H1 (cell line): ENCODE measurements around the gene AIG1. TPM values are rescaled to one million over a fixed set of nuclear protein-coding genes. Genes with fewer than 3 reads are reported as not detected.

Source experiments
- CTCF ChIA-PET: fragments of 300-600 bp; sonication (Branson Sonifier 250); formaldehyde crosslinking; loops from one replicate; lab custom pipeline; 2021; ENCODE audit not compliant: partially characterized antibody; lab: Charles Lee
- POLR2A ChIA-PET: fragments of 300-600 bp; sonication (Branson Sonifier 250); formaldehyde crosslinking; loops from one replicate; lab custom pipeline; 2021; ENCODE audit warnings: inconsistent platforms; ENCODE audit not compliant: partially characterized antibody; lab: Charles Lee
- DNase-seq, 2 experiments: peaks; one replicate each; pipeline versions ENCODE4 v3.0.0 to v3.0.0-alpha.2; 2010 to 2022; ENCODE audit warnings: low spot score in 2 of 2, low read depth in 1 of 2, mixed read lengths in 1 of 2
- FAIRE-seq: peaks from 2 replicates; lab custom pipeline; 2011; peaks lifted over from hg19 to GRCh38; lab: Jason Lieb, UNC
- H2AFZ ChIP-seq: 2 replicates; pipeline ENCODE4 v1.8.1; 2012; ENCODE audit warnings: low read length, inconsistent platforms
- H2AK5ac ChIP-seq: 2 replicates; pipeline ENCODE4 v1.6.1; 2013; ENCODE audit warnings: low read depth, low read length
- H2BK120ac ChIP-seq: replicated peaks from 2 replicates; pipeline ENCODE3; 2013; ENCODE audit warnings: low read depth, low read length, inconsistent platforms
- H2BK12ac ChIP-seq: 2 replicates; pipeline ENCODE4 v1.6.1; 2013; ENCODE audit warnings: low read depth, low read length
- H2BK15ac ChIP-seq: 2 replicates; pipeline ENCODE4 v1.6.1; 2013; ENCODE audit warnings: low read length
- H2BK20ac ChIP-seq: 2 replicates; pipeline ENCODE4 v1.6.1; 2013; ENCODE audit warnings: low read length
- H2BK5ac ChIP-seq: 2 replicates; pipeline ENCODE4 v1.6.1; 2013; ENCODE audit warnings: low read depth, low read length
- H3K14ac ChIP-seq: 2 replicates; pipeline ENCODE4 v1.6.1; 2013; ENCODE audit warnings: inconsistent platforms; ENCODE audit not compliant: insufficient read length
- H3K18ac ChIP-seq: 2 replicates; pipeline ENCODE4 v1.6.1; 2013; ENCODE audit warnings: low read length; ENCODE audit errors: extremely low read depth
- H3K23ac ChIP-seq: 2 replicates; pipeline ENCODE4 v1.6.1; 2013; ENCODE audit warnings: inconsistent platforms; ENCODE audit not compliant: insufficient read length
- H3K23me2 ChIP-seq: 2 replicates; pipeline ENCODE4 v1.6.1; 2013; ENCODE audit warnings: low read depth, low read length
- H3K27ac ChIP-seq: 2 replicates; pipeline ENCODE4 v1.6.1; 2011; ENCODE audit warnings: low read depth, low read length, inconsistent platforms
- H3K27me3 ChIP-seq, 4 experiments: replicated peaks in 1 of 4; 1 replicate in 1 of 4; 2 replicates in 3 of 4; pipeline versions ENCODE4 v1.6.1 to v1.8.1; 2011 to 2013; ENCODE audit warnings: low read length in 3 of 4, mild to moderate bottlenecking in 3 of 4, inconsistent platforms in 2 of 4, mixed read lengths in 2 of 4, moderate library complexity in 1 of 4; ENCODE audit not compliant: control insufficient read depth in 3 of 4, insufficient read depth in 3 of 4; ENCODE audit errors: extremely low read depth in 1 of 4
- H3K36me3 ChIP-seq, 4 experiments: 2 replicates each; pipeline versions ENCODE4 v1.6.1 to v1.8.1; 2011 to 2013; ENCODE audit warnings: mild to moderate bottlenecking in 4 of 4, low read length in 3 of 4, moderate library complexity in 2 of 4, control low read depth in 1 of 4, inconsistent platforms in 1 of 4; ENCODE audit not compliant: insufficient read depth in 4 of 4, control insufficient read depth in 2 of 4
- H3K4ac ChIP-seq: replicated peaks from 2 replicates; pipeline ENCODE3; 2013; ENCODE audit warnings: low read length, low read depth, mixed read lengths, inconsistent platforms; ENCODE audit not compliant: insufficient read length
- H3K4me1 ChIP-seq, 4 experiments: replicated peaks in 1 of 4; 1 replicate in 1 of 4; 2 replicates in 3 of 4; pipeline versions ENCODE4 v1.6.1 to v1.8.1; 2011 to 2013; ENCODE audit warnings: low read length in 3 of 4, inconsistent platforms in 2 of 4, mixed read lengths in 1 of 4; ENCODE audit not compliant: insufficient read depth in 4 of 4, control insufficient read depth in 3 of 4
- H3K4me2 ChIP-seq, 2 experiments: 2 replicates each; pipeline versions ENCODE4 v1.6.1 to v1.8.1; 2011 to 2013; ENCODE audit warnings: low read depth in 2 of 2, low read length in 2 of 2, control low read depth in 1 of 2, inconsistent platforms in 1 of 2, mild to moderate bottlenecking in 1 of 2; ENCODE audit not compliant: insufficient read depth in 1 of 2
- H3K4me3 ChIP-seq, 4 experiments: fragments of 200-600, 300-600 bp in 1 of 4; sonication (generic), shearing (Covaris generic), sonication (Bioruptor Twin) in 1 of 4; 2 replicates each; pipeline versions ENCODE4 v1.5.1 to v1.8.1; 2011 to 2016; ENCODE audit warnings: low read length in 4 of 4, low read depth in 3 of 4, control low read depth in 2 of 4, inconsistent platforms in 2 of 4, mild to moderate bottlenecking in 2 of 4, mixed read lengths in 1 of 4, moderate library complexity in 1 of 4; ENCODE audit not compliant: insufficient read depth in 2 of 4; ENCODE audit errors: extremely low read depth in 1 of 4
- H3K56ac ChIP-seq: replicated peaks from 2 replicates; pipeline ENCODE3; 2013; ENCODE audit warnings: low read depth, mild to moderate bottlenecking, mixed read lengths, low read length, inconsistent platforms; ENCODE audit not compliant: insufficient read length
- H3K79me1 ChIP-seq: 2 replicates; pipeline ENCODE4 v1.6.1; 2013; ENCODE audit warnings: low read depth, low read length, control low read depth
- H3K79me2 ChIP-seq, 2 experiments: 2 replicates each; pipeline versions ENCODE4 v1.6.1 to v1.8.1; 2012 to 2013; ENCODE audit warnings: low read length in 2 of 2, mild to moderate bottlenecking in 2 of 2, inconsistent platforms in 1 of 2; ENCODE audit not compliant: insufficient read depth in 2 of 2, control insufficient read depth in 1 of 2
- H3K9ac ChIP-seq, 4 experiments: replicated peaks in 1 of 4; 1 replicate in 1 of 4; 2 replicates in 3 of 4; pipeline versions ENCODE4 v1.6.1 to v1.8.1; 2011 to 2013; ENCODE audit warnings: low read depth in 3 of 4, low read length in 3 of 4, control low read depth in 2 of 4, mild to moderate bottlenecking in 2 of 4, moderate library complexity in 2 of 4, inconsistent platforms in 1 of 4; ENCODE audit errors: extremely low read depth in 1 of 4
- H3K9me3 ChIP-seq, 2 experiments: 2 replicates each; pipeline versions ENCODE4 v1.6.1 to v1.8.1; 2012 to 2013; ENCODE audit warnings: mild to moderate bottlenecking in 2 of 2, moderate library complexity in 2 of 2, control low read depth in 1 of 2, inconsistent platforms in 1 of 2, low read depth in 1 of 2, low read length in 1 of 2, mixed read lengths in 1 of 2; ENCODE audit not compliant: insufficient read depth in 2 of 2
- H4K20me1 ChIP-seq, 2 experiments: replicated peaks in 1 of 2; 2 replicates each; pipeline versions ENCODE3 to v1.8.1; 2011 to 2013; ENCODE audit warnings: inconsistent platforms in 2 of 2, low read length in 2 of 2, mild to moderate bottlenecking in 1 of 2; ENCODE audit not compliant: insufficient read depth in 2 of 2, control insufficient read depth in 1 of 2
- H4K5ac ChIP-seq: 2 replicates; pipeline ENCODE4 v1.6.1; 2013; ENCODE audit warnings: low read length, low read depth, mixed read lengths, inconsistent platforms; ENCODE audit not compliant: insufficient read length
- H4K8ac ChIP-seq: 2 replicates; pipeline ENCODE4 v1.8.0; 2013; ENCODE audit warnings: mild to moderate bottlenecking, moderate library complexity, low read length, inconsistent platforms; ENCODE audit not compliant: insufficient read depth; ENCODE audit errors: extremely low read depth
- H4K91ac ChIP-seq: replicated peaks from 2 replicates; pipeline ENCODE3; 2013; ENCODE audit warnings: low read length, mixed read lengths, inconsistent platforms; ENCODE audit not compliant: insufficient read length
- CHD2 ChIP-seq: IDR thresholded peaks from 2 replicates; pipeline ENCODE4 v1.6.1; 2012; ENCODE audit warnings: low read length, improper control_type of control experiment
- EP300 ChIP-seq, 2 experiments: IDR thresholded peaks; 1 replicate in 1 of 2; 2 replicates in 1 of 2; pipeline ENCODE4 v1.6.1; 2011 to 2012; ENCODE audit warnings: low read depth in 2 of 2, low read length in 2 of 2, mild to moderate bottlenecking in 2 of 2, borderline replicate concordance in 1 of 2, inconsistent platforms in 1 of 2, moderate library complexity in 1 of 2
- EZH2 ChIP-seq: fragments of 200-600 bp; sonication (generic); IDR thresholded peaks from 2 replicates; pipeline ENCODE4 v1.7.1; 2012; ENCODE audit warnings: low read depth, mild to moderate bottlenecking, moderate library complexity, low read length, inconsistent platforms; ENCODE audit not compliant: severe bottlenecking
- GTF2F1 ChIP-seq: IDR thresholded peaks from 2 replicates; pipeline ENCODE4 v1.6.1; 2012; ENCODE audit warnings: low read depth, low read length, improper control_type of control experiment, borderline replicate concordance
- POLR2A ChIP-seq, 2 experiments: IDR thresholded peaks; 1 replicate in 1 of 2; 2 replicates in 1 of 2; pipeline ENCODE4 v1.6.1; 2011; ENCODE audit warnings: low read depth in 2 of 2, low read length in 2 of 2, mild to moderate bottlenecking in 2 of 2; ENCODE audit errors: control extremely low read depth in 1 of 2
- WGBS, 2 experiments: shearing (Covaris generic) in 1 of 2; methylation state at CpG; one replicate each; pipeline versions ENCODE4 v1.1.6 to v1.1.7; 2013 to 2015; ENCODE audit warnings: low lambda C conversion rate in 2 of 2, mixed read lengths in 2 of 2, inconsistent platforms in 1 of 2, low coverage in 1 of 2, missing lambda C conversion rate in 1 of 2; ENCODE audit not compliant: insufficient replicate concordance in 2 of 2, insufficient coverage in 1 of 2, insufficient read length in 1 of 2; ENCODE audit errors: extremely low coverage in 1 of 2, missing lambda C conversion rate in 1 of 2; 5-methylcytosine and 5-hydroxymethylcytosine counted together
- polyA plus RNA-seq, 7 experiments: library from polyadenylated mRNA; depleted of rRNA in 3 of 7; stranded (reverse) in 5 of 7; unstranded in 2 of 7; fragments of >200 nt in 5 of 7; fragments of 200-250 nt in 2 of 7; gene quantifications; 1 replicate in 5 of 7; 2 replicates in 1 of 7; 4 replicates in 1 of 7; pipeline versions ENCODE4 v1.2.1 to v1.2.3, GENCODE V29; 2011 to 2013; ENCODE audit warnings: missing spikeins in 2 of 7, mixed read lengths in 2 of 7
- total RNA-seq: library from RNA; stranded (reverse); fragmentation: NEBNext Ultra II Directional; extraction: Animal tissue kit (Norgen Biotek cat#: 25700); gene quantifications from 2 replicates; pipeline ENCODE4 v1.2.1, GENCODE V29; 2021

The AIG1 gene
- total and polyA plus RNA-seq, 2 of the 8 experiments (the other 6 are each of a cell fraction or from before 2014, with no cell fraction given), result 56.6 to 58.4 TPM

GRCh38 chr6:143160015-143160414 lies 99.3 kb downstream of the AIG1 start:
- H4K5ac ChIP-seq, result no peak overlapping the region
- H3K9ac ChIP-seq, result no peak overlapping the region
- no peak overlapping the region for H2BK5ac ChIP-seq
- H4K8ac ChIP-seq, result no peak overlapping the region
- FAIRE-seq (no peak), DNase-seq (no peak)
- no peak overlapping the region for H3K4me2 ChIP-seq
- no peak overlapping the region for H3K14ac ChIP-seq
- no peak overlapping the region for H2AK5ac ChIP-seq
- H2AFZ ChIP-seq, result no peak overlapping the region
- no peak overlapping the region for H4K91ac ChIP-seq
- no peak overlapping the region for H3K56ac ChIP-seq
- H3K27ac ChIP-seq, result no peak overlapping the region
- POLR2A ChIA-PET, result no interaction called here
- no peak overlapping the region for H3K4ac ChIP-seq
- H3K9me3 ChIP-seq, result no peaks in the 10 kb centered on the region
- no peaks in the 10 kb centered on the region for H4K20me1 ChIP-seq
- no peaks in the 10 kb centered on the region for H3K79me2 ChIP-seq
- no peak overlapping the region for H3K23ac ChIP-seq
- H3K18ac ChIP-seq, result no peak overlapping the region
- CTCF ChIA-PET, result interaction anchor here (0.9 to 2.4 kb wide), 4 partner anchors 11 to 591 kb away, joined by 3 to 12 read pairs (median 4); no protein-coding TSS in a partner anchor
- H2BK15ac ChIP-seq, result no peak overlapping the region
- TF ChIP-seq POLR2A (IDR thresholded peaks at IDR 0.05; ENCODE audit: control extremely low read depth in 1 of 2, low read depth in 2 of 2, low read length in 2 of 2) (no peak), GTF2F1 (no peak), EP300 (IDR thresholded peaks at IDR 0.05; ENCODE audit: borderline replicate concordance in 1 of 2, low read depth in 2 of 2, low read length in 2 of 2) (no peak), CHD2 (no peak), EZH2 (no peak)
- H2BK20ac ChIP-seq, result no peak overlapping the region
- H3K27me3 ChIP-seq, result no peaks in the 10 kb centered on the region
- WGBS, 2 experiments, result 82% methylated on average over 1 of the region's 1 CpG; no CpG with 5 or more reads in 1 of the 2 experiments
- no peaks in the 10 kb centered on the region for H3K4me1 ChIP-seq
- no peaks in the 10 kb centered on the region for H3K36me3 ChIP-seq
- H3K4me3 ChIP-seq, result no peak overlapping the region
- no peaks in the 10 kb centered on the region for H3K23me2 ChIP-seq
- no peaks in the 10 kb centered on the region for H3K79me1 ChIP-seq
- H2BK12ac ChIP-seq, result no peak overlapping the region
- no peak overlapping the region for H2BK120ac ChIP-seq
